Spleen (tissue), 11 donors: Measurements from ENCODE around the gene RET. TPM values are rescaled to one million over a fixed set of nuclear protein-coding genes. Genes with fewer than 3 reads are reported as not detected.

Source experiments
- DNase-seq: peaks from one replicate; pipeline ENCODE4 v3.0.0-alpha.2; 2020
- H3K27ac ChIP-seq, 8 donors: fragments of 200-600 bp; sonication (generic) in 7 of 8; 1 replicate in 4 of 8; 2 replicates in 4 of 8; pipeline versions ENCODE4 v1.5.0 to v1.8.0; 2016 to 2021; ENCODE audit warnings: inconsistent platforms in 4 of 8, mild to moderate bottlenecking in 4 of 8, moderate library complexity in 1 of 8
- H3K27me3 ChIP-seq, 7 donors: fragments of 200-600 bp; sonication (generic) in 6 of 7; replicated peaks in 1 of 7; 1 replicate in 4 of 7; 2 replicates in 3 of 7; pipeline versions ENCODE4 v1.5.0 to v1.8.0; 2016 to 2021; ENCODE audit warnings: inconsistent platforms in 3 of 7, mild to moderate bottlenecking in 1 of 7
- H3K36me3 ChIP-seq, 6 donors: fragments of 200-600 bp; sonication (generic) in 5 of 6; 1 replicate in 4 of 6; 2 replicates in 2 of 6; pipeline versions ENCODE4 v1.5.0 to v1.8.0; 2016 to 2021; ENCODE audit warnings: inconsistent platforms in 2 of 6
- H3K4me1 ChIP-seq, 6 donors: fragments of 200-600 bp; sonication (generic) in 5 of 6; 1 replicate in 3 of 6; 2 replicates in 3 of 6; pipeline versions ENCODE4 v1.5.0 to v1.8.0; 2016 to 2021; ENCODE audit warnings: inconsistent platforms in 3 of 6
- H3K4me3 ChIP-seq, 8 donors: fragments of 200-600 bp; sonication (generic) in 7 of 8; 1 replicate in 4 of 8; 2 replicates in 4 of 8; pipeline versions ENCODE4 v1.5.0 to v1.8.0; 2016 to 2021; ENCODE audit warnings: inconsistent platforms in 4 of 8, mild to moderate bottlenecking in 4 of 8, moderate library complexity in 2 of 8
- H3K9me3 ChIP-seq, 8 donors: fragments of 200-600 bp; sonication (generic) in 7 of 8; 1 replicate in 4 of 8; 2 replicates in 4 of 8; pipeline versions ENCODE4 v1.5.0 to v1.8.0; 2016 to 2021; ENCODE audit warnings: inconsistent platforms in 4 of 8
- POLR2A ChIP-seq, 3 donors: fragments of 450-650 bp; IDR thresholded peaks; one replicate each; pipeline ENCODE4 v1.5.1; 2017; ENCODE audit warnings: antibody characterized with exemption in 3 of 3, mild to moderate bottlenecking in 1 of 3
- POLR2AphosphoS5 ChIP-seq, 3 donors: sonication (generic); formaldehyde crosslinking; IDR thresholded peaks; one replicate each; pipeline ENCODE4 v1.5.1; 2017; ENCODE audit warnings: antibody characterized with exemption in 3 of 3
- WGBS, 5 donors: extraction: QIAGEN DNeasy Blood & Tissue Kit in 3 of 5; methylation state at CpG; one replicate each; pipeline versions ENCODE4 v1.1.5 to v1.1.7; 2013 to 2018; 5-methylcytosine and 5-hydroxymethylcytosine counted together
- intact Hi-C: fragments of 100-400 bp; cut with DNase I; formaldehyde crosslinking; loops from one replicate; pipeline ENCODE4 v1.15.0; 2023; ENCODE audit warnings: low total_unique reads
- polyA plus RNA-seq, 3 donors: library from polyadenylated mRNA; stranded (reverse); fragments of 200-250 nt; gene quantifications; one replicate each; pipeline ENCODE4 v1.2.1, GENCODE V29; 2013
- total RNA-seq, 7 donors: library from RNA; depleted of rRNA in 3 of 7; stranded (reverse); fragments of >200 nt in 3 of 7; fragmentation: NEBNext Ultra II Directional in 4 of 7; extraction: Animal tissue kit (Norgen Biotek cat#: 25700) in 4 of 7; gene quantifications; one replicate each; pipeline versions ENCODE4 v1.1.0 to v1.2.1, GENCODE V29; 2016 to 2021
- TF ChIP-seq, protein P1 (sequence below), 11 experiments: fragments of 200-600 bp in 7 of 11; fragments of 450-650 bp in 4 of 11; sonication (generic) in 4 of 11; IDR thresholded peaks in 8 of 11; conservative IDR thresholded peaks in 3 of 11; 1 replicate in 7 of 11; 2 replicates in 4 of 11; pipeline versions ENCODE4 v1.4.0 to v1.8.0; 2016 to 2021; ENCODE audit warnings: antibody characterized with exemption in 11 of 11, inconsistent platforms in 4 of 11, mild to moderate bottlenecking in 1 of 11
- donor health status: healthy with polysubstance abuse.
- donor health status: DM: no; HTN: no; CAD: no; lungs with moderate emphysema.
- donor health status: DM: no; HTN: no; CAD: no.
- donor health status: Bipolar disorder and iron deficiency.
- donor health status: healthy.
- donor health status: DM: no; HTN: no; CAD: no.
- donor health status: DM: yes; HTN: yes; CAD: no.

Gene RET
- total and polyA plus RNA-seq, 10 donors, result 0.02 to 0.54 (median 0.31) TPM; not detected in 2

DNA sequence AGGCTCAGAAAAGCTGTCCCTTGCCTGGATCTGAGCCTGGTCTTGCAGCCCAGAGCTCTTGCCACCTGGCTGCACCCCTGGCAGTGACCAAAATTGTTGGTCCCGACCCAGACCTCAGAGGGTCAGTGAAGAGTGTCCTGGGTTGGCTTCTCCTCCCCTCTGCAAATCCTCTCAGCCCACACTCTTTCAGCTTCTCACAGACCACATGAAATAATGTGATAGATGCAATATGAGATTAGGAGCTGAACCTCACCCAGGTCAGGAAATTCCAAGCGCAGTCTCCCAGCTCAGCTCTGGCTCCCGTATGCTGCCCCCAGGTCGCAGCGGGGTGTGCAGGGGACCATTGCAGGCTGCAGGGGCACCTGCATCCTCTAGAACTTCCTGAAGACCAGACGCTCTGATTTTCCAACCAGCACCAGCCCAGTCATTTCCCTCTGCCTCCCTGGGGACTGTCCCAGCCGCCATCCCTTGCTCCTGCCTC is 19.6 kb upstream of the RET start:
- Histone ChIP-seq H3K4me1 (no peaks in the 10 kb centered on the region), H3K9me3 (no peaks in the 10 kb centered on the region)
- intact Hi-C loops, result no loop called here

DNA sequence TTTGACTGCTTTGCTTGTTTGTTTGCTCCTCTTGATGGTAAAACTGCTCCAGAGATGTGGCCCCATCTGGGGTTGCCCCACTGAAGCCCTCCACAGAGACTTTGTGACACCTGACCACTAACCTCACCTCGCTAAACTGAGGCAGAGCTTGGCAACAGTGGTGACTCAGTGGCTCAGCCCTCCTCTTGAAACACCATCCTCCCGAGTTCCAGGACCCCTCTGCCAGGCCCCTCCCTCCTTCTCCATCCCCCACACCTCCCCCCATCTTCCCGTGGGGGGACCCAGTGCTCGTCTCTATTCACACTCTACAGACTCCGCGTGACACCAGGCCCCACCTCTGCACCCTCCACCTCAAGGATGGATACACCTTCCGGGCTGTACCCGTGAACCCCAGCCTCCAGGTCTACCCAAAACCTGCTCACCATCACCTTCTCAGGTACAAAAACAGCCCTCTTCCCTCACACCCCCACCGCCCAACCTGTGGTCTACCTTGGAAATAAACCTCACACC is 19.0 kb upstream of the RET start:
- no peaks in the 10 kb centered on the region for H3K36me3 ChIP-seq
- no peak overlapping the region for H3K27ac ChIP-seq
- no peak overlapping the region for H3K4me3 ChIP-seq
- no peaks in the 10 kb centered on the region for H3K4me1 ChIP-seq
- peaks cover 0 to 40% (median 0%) of the 10 kb centered on the region in 7 donors for H3K27me3 ChIP-seq
- intact Hi-C loops, result no loop called here
- 75 to 80% (median 79%) methylated on average over 9 of the region's 9 CpGs for WGBS, 5 donors
- TF ChIP-seq POLR2A (IDR thresholded peaks at IDR 0.05) (no peak), POLR2AphosphoS5 (IDR thresholded peaks at IDR 0.05) (no peak)
- TF ChIP-seq, protein P1, sequence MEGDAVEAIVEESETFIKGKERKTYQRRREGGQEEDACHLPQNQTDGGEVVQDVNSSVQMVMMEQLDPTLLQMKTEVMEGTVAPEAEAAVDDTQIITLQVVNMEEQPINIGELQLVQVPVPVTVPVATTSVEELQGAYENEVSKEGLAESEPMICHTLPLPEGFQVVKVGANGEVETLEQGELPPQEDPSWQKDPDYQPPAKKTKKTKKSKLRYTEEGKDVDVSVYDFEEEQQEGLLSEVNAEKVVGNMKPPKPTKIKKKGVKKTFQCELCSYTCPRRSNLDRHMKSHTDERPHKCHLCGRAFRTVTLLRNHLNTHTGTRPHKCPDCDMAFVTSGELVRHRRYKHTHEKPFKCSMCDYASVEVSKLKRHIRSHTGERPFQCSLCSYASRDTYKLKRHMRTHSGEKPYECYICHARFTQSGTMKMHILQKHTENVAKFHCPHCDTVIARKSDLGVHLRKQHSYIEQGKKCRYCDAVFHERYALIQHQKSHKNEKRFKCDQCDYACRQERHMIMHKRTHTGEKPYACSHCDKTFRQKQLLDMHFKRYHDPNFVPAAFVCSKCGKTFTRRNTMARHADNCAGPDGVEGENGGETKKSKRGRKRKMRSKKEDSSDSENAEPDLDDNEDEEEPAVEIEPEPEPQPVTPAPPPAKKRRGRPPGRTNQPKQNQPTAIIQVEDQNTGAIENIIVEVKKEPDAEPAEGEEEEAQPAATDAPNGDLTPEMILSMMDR (IDR thresholded peaks at IDR 0.05 in 8 of 11, conservative IDR thresholded peaks at IDR 0.05 in 3 of 11), result no peak
- DNase-seq, result peak; percentile 58
- H3K9me3 ChIP-seq, result no peaks in the 10 kb centered on the region

More for the DNA sequence above, 19.6 kb upstream of the RET start:
- TF ChIP-seq POLR2AphosphoS5 (IDR thresholded peaks at IDR 0.05), result no peak
- TF ChIP-seq POLR2A (IDR thresholded peaks at IDR 0.05), result no peak
- TF ChIP-seq, protein P1 (IDR thresholded peaks at IDR 0.05 in 8 of 11, conservative IDR thresholded peaks at IDR 0.05 in 3 of 11), result no peak
- WGBS, 5 donors, result 25 to 41% (median 37%) methylated on average over 3 to 7 of the region's 7 CpGs
- peak; percentile 51 for DNase-seq
- Histone ChIP-seq H3K27me3 (peaks cover 0 to 40% (median 0%) of the 10 kb centered on the region in 7 donors), H3K4me3 (no peak overlapping the region), H3K36me3 (no peaks in the 10 kb centered on the region), H3K27ac (no peak overlapping the region)

DNA sequence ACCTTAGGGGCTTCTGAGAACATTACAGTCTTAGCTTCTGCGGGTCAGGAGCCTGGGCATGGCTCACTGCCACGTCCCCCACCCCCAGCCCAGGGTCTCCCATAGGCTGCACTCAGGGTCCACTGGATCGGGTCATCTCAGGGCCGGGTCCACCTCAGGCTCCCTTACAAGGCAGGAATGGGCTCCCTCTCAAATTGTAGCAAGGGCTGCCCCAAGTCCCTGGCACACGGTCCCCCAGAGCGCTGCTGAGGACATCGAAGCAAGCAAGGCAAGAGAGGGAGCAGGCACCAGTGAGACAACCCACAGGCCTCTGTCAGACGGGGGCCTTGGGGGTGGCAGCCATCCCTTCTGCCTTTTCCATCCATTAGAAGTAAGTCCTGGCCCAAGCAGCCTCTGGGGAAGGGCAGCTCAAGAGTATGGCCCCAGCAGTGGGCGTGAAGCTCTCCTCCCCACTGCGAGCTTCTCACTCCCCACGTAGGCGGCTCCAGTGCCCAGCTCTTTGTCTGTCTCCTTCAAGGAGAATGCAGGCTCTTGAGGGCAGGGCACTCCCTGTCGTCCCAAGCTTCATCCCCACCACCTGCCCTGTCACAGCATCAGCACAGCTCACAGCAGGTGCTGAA is 18.0 kb upstream of the RET start:
- 77 to 91% (median 83%) methylated on average over 12 to 13 of the region's 13 CpGs for WGBS, 5 donors
- no peaks in the 10 kb centered on the region for H3K9me3 ChIP-seq
- no peak overlapping the region for H3K27ac ChIP-seq
- H3K4me1 ChIP-seq, result no peaks in the 10 kb centered on the region
- H3K36me3 ChIP-seq, result no peaks in the 10 kb centered on the region
- TF ChIP-seq POLR2A (IDR thresholded peaks at IDR 0.05) (no peak), POLR2AphosphoS5 (IDR thresholded peaks at IDR 0.05) (no peak)
- TF ChIP-seq, protein P1 (IDR thresholded peaks at IDR 0.05 in 8 of 11, conservative IDR thresholded peaks at IDR 0.05 in 3 of 11), result no peak
- intact Hi-C loops, result no loop called here
- H3K4me3 ChIP-seq, result no peak overlapping the region
- peak; percentile 54 for DNase-seq
- H3K27me3 ChIP-seq, result peaks cover 0 to 33% (median 0%) of the 10 kb centered on the region in 7 donors

DNA sequence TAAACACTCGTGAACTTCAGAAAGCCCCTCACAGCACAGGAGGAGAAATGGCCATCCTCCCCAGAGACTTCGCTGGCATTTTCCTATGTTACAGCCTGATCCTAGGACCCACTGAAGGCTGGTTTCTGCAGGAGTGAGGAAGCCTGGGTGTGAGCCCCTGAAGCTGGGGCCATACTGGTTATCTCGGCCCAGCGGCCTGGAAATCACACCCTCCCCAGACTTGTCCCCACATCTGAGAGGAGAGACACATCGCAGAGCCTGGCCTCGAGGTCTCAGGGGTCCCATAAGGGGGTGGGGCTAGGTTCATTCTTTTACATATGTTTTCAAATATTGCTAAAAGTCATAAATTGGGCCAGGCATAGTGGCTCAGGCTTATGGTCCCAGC is 17.5 kb upstream of the RET start:
- TF ChIP-seq, protein P1 (IDR thresholded peaks at IDR 0.05 in 8 of 11, conservative IDR thresholded peaks at IDR 0.05 in 3 of 11), result no peak
- no peak for TF ChIP-seq POLR2AphosphoS5 (IDR thresholded peaks at IDR 0.05)
- no peak for TF ChIP-seq POLR2A (IDR thresholded peaks at IDR 0.05)
- 59 to 76% (median 71%) methylated on average over 5 to 6 of the region's 6 CpGs for WGBS, 5 donors
- intact Hi-C loops, result no loop called here

More for the DNA sequence above, 17.5 kb upstream of the RET start:
- Histone ChIP-seq H3K27me3 (peaks cover 0 to 33% (median 0%) of the 10 kb centered on the region in 7 donors), H3K9me3 (no peaks in the 10 kb centered on the region), H3K4me3 (no peak overlapping the region), H3K4me1 (no peaks in the 10 kb centered on the region), H3K27ac (no peak overlapping the region), H3K36me3 (no peaks in the 10 kb centered on the region)
- peak; percentile 9 for DNase-seq
